A549 (cell line): ENCODE data around the gene RILPL2.

ENCODE experiments used
- CHD2 ChIP-seq: fragments of 150-350 bp; IDR thresholded peaks from 2 replicates; pipeline ENCODE4 v1.6.1; 2014; ENCODE audit warnings: low read length; ENCODE audit not compliant: partially characterized antibody
- CTCF ChIP-seq: fragments of >200 bp; sonication (Bioruptor Twin); formaldehyde crosslinking; IDR thresholded peaks from 3 replicates; pipeline ENCODE4 v1.5.1; 2016
- ESRRA ChIP-seq: fragments of 150-350 bp; IDR thresholded peaks from 2 replicates; pipeline ENCODE4 v1.6.1; 2014; ENCODE audit warnings: mild to moderate bottlenecking, low read length, borderline replicate concordance
- GATA3 ChIP-seq: IDR thresholded peaks from 2 replicates; pipeline ENCODE4 v1.6.1; 2012; ENCODE audit warnings: borderline replicate concordance
- JUN ChIP-seq, 2 experiments: fragments of >200 bp; sonication (Bioruptor Twin); formaldehyde crosslinking; IDR thresholded peaks; 2 replicates in 1 of 2; 3 replicates in 1 of 2; pipeline ENCODE4 v1.6.1; 2016 to 2017
- MAX ChIP-seq: IDR thresholded peaks from 2 replicates; pipeline ENCODE4 v1.6.1; 2012
- RFX5 ChIP-seq: fragments of 450-650 bp; IDR thresholded peaks from 2 replicates; pipeline ENCODE4 v1.7.1; 2014; ENCODE audit warnings: antibody characterized with exemption, mild to moderate bottlenecking, moderate library complexity
- USF2 ChIP-seq: fragments of 450-650 bp; IDR thresholded peaks from 2 replicates; pipeline ENCODE4 v1.6.1; 2014; ENCODE audit warnings: antibody characterized with exemption

- no peak for TF ChIP-seq CTCF
- no peak for TF ChIP-seq GATA3
- TF ChIP-seq RFX5 = no peak
- TF ChIP-seq CHD2 = no peak
- TF ChIP-seq ESRRA = no peak
- TF ChIP-seq USF2 = no peak
- TF ChIP-seq JUN (IDR thresholded peaks at IDR 0.05) = no peak; a peak in 1 of 5 replicates
- peak; percentile 67; the same call in 1 of the 2 replicates for TF ChIP-seq MAX
These were observed at the start of gene RILPL2 for GRCh38 chr12:123436017-123436964.
